Measurements from ENCODE around the gene OR6C68.
"Not testable (repeated sequence)": the region's sequence is repeated elsewhere in the genome, so short reads cannot be mapped to it uniquely, and the experiment has no call there.

- TF ChIP-seq CTCF, POLR2A (IDR thresholded peaks at IDR 0.05): not testable (repeated sequence)
These were observed 27.3 kb upstream of the OR6C68 start for GRCh38 chr12:55464926-55465325.

Measured in Peyer's patch (tissue), 4 donors.